PC-3 (cell line): Measurements from ENCODE around the gene PLEKHM2. TPM values are rescaled to one million over a fixed set of nuclear protein-coding genes. Genes with fewer than 3 reads are reported as not detected.

Experiments used
- ATAC-seq: fragments of 200-7000 bp; cut with Tn5 transposase; 2 replicates; pipeline ENCODE4 v1.9.1; 2020; ENCODE audit warnings: mild to moderate bottlenecking, moderate library complexity
- BruUV-seq: library from RNA; stranded (reverse); fragments of 400-500 nt; replicated peaks from 2 replicates; lab custom pipeline; 2021; lab: Mats Ljungman, UMichigan
- CTCF ChIA-PET: fragments of 300-600 bp; sonication (Branson Sonifier 250); formaldehyde crosslinking; loops from one replicate; lab custom pipeline; 2022; ENCODE audit warnings: antibody characterized with exemption; lab: Charles Lee
- POLR2A ChIA-PET: fragments of 300-600 bp; sonication (Branson Sonifier 250); formaldehyde crosslinking; loops from one replicate; lab custom pipeline; 2022; ENCODE audit warnings: antibody characterized with exemption; ENCODE audit not compliant: unreplicated experiment; lab: Charles Lee
- DNase-seq: peaks from one replicate; pipeline ENCODE4 v3.0.0-alpha.2; 2015
- H2AFZ ChIP-seq: fragments of 300-600 bp; sonication (generic); 2 replicates; pipeline ENCODE4 v1.6.0; 2016; ENCODE audit warnings: antibody characterized with exemption, low read length
- H3F3A ChIP-seq: fragments of 300-600 bp; sonication (generic); one replicate; pipeline ENCODE4 v1.6.0; 2017; ENCODE audit warnings: antibody characterized with exemption, low read length, control low read depth, mild to moderate bottlenecking; ENCODE audit not compliant: unreplicated experiment
- H3K27ac ChIP-seq: fragments of 300-600 bp; sonication (generic); 2 replicates; pipeline ENCODE4 v1.5.1; 2016; ENCODE audit warnings: mild to moderate bottlenecking, low read length
- H3K27me3 ChIP-seq: fragments of 300-600 bp; sonication (generic); 2 replicates; pipeline ENCODE4 v1.6.1; 2016; ENCODE audit warnings: low read length, mixed read lengths
- H3K36me3 ChIP-seq: fragments of 300-600 bp; sonication (generic); 2 replicates; pipeline ENCODE4 v1.6.1; 2016; ENCODE audit warnings: low read depth, mixed run types, low read length, mixed read lengths
- H3K4me1 ChIP-seq: fragments of 300-600 bp; sonication (generic); 2 replicates; pipeline ENCODE4 v1.5.1; 2016; ENCODE audit warnings: low read length; ENCODE audit not compliant: insufficient read depth
- H3K4me2 ChIP-seq: fragments of 300-600 bp; sonication (generic); 2 replicates; pipeline ENCODE4 v1.6.0; 2016; ENCODE audit warnings: low read length
- H3K4me3 ChIP-seq: fragments of 300-600 bp; sonication (generic); 2 replicates; pipeline ENCODE4 v1.5.1; 2016; ENCODE audit warnings: mild to moderate bottlenecking, low read length, mixed read lengths
- H3K79me2 ChIP-seq: fragments of 300-600 bp; sonication (generic); 2 replicates; pipeline ENCODE4 v1.6.1; 2017; ENCODE audit warnings: low read length, mixed read lengths
- H3K9ac ChIP-seq: fragments of 300-600 bp; sonication (generic); 2 replicates; pipeline ENCODE4 v1.6.0; 2016; ENCODE audit warnings: mild to moderate bottlenecking, low read length
- H3K9me2 ChIP-seq: fragments of 300-600 bp; sonication (generic); replicated peaks from 2 replicates; pipeline ENCODE4 v1.6.1; 2016; ENCODE audit warnings: mixed run types, low read length, mixed read lengths
- H3K9me3 ChIP-seq: fragments of 300-600 bp; sonication (generic); 2 replicates; pipeline ENCODE4 v1.6.1; 2016; ENCODE audit warnings: low read length, mixed read lengths
- H4K20me1 ChIP-seq: fragments of 300-600 bp; sonication (generic); 2 replicates; pipeline ENCODE4 v1.6.1; 2016; ENCODE audit warnings: low read length, mixed read lengths
- CTCF ChIP-seq: fragments of 300-600 bp; sonication (generic); conservative IDR thresholded peaks from 2 replicates; pipeline ENCODE4 v1.5.1; 2017; ENCODE audit warnings: antibody characterized with exemption, low read depth, mild to moderate bottlenecking, low read length
- EZH2 ChIP-seq: fragments of 300-600 bp; sonication (generic); IDR thresholded peaks from one replicate; pipeline ENCODE4 v1.6.1; 2017; ENCODE audit warnings: antibody characterized with exemption, mild to moderate bottlenecking, low read length; ENCODE audit not compliant: unreplicated experiment
- EZH2phosphoT487 ChIP-seq: fragments of 300-600 bp; sonication (generic); IDR thresholded peaks from 2 replicates; pipeline ENCODE4 v1.6.1; 2018; ENCODE audit warnings: mild to moderate bottlenecking, antibody characterized with exemption, low read length, borderline replicate concordance
- intact Hi-C: fragments of 100-400 bp; cut with micrococcal nuclease; formaldehyde crosslinking; loops from 2 replicates; pipeline ENCODE4 v1.9.0; 2023
- total RNA-seq: library from RNA; depleted of rRNA; stranded (reverse); fragments of >200 nt; gene quantifications from 2 replicates; pipeline ENCODE4 v1.2.3, GENCODE V29; 2014

The PLEKHM2 gene
- total RNA-seq, 1 experiment from 2014 or later, result 31.3 TPM

GRCh38 chr1:15687446-15687845 lies 3.3 kb downstream of the PLEKHM2 start:
- ChIA-PET POLR2A (no interaction called here), CTCF (no interaction called here)
- Histone ChIP-seq H3F3A (no peaks in the 10 kb centered on the region), H3K4me3 (no peak overlapping the region), H2AFZ (no peak overlapping the region), H3K9ac (no peak overlapping the region), H3K4me1 (peaks cover 9% of the 10 kb centered on the region; the same call in 1 of the 2 replicates), H3K79me2 (peaks cover 79% of the 10 kb centered on the region), H4K20me1 (0 out of 2 replicates have a peak, but pooled peaks cover 9% of the 10 kb centered on the region), H3K9me3 (no peaks in the 10 kb centered on the region), H3K27me3 (no peaks in the 10 kb centered on the region), H3K4me2 (no peak overlapping the region), H3K36me3 (no peaks in the 10 kb centered on the region; the same call in 1 of the 2 replicates), H3K27ac (no peak overlapping the region), H3K9me2 (no peaks in the 10 kb centered on the region)
- TF ChIP-seq EZH2, result no peak
- no peak for TF ChIP-seq CTCF
- no peak for TF ChIP-seq EZH2phosphoT487
- DNase-seq (no peak), ATAC-seq (no peak)
- BruUV-seq, result no TSS peak
- intact Hi-C loops, result no loop called here

GRCh38 chr1:15690317-15690716 lies 6.2 kb downstream of the PLEKHM2 start:
- POLR2A ChIA-PET, result no interaction called here
- Histone ChIP-seq H3K79me2 (peaks cover 79% of the 10 kb centered on the region), H3F3A (no peaks in the 10 kb centered on the region), H3K9ac (no peak overlapping the region), H3K27ac (no peak overlapping the region), H3K9me3 (no peaks in the 10 kb centered on the region), H4K20me1 (0 out of 2 replicates have a peak, but pooled peaks cover 9% of the 10 kb centered on the region), H3K4me1 (peaks cover 9% of the 10 kb centered on the region; the same call in 1 of the 2 replicates), H3K4me2 (no peak overlapping the region), H3K4me3 (no peak overlapping the region), H3K27me3 (no peaks in the 10 kb centered on the region), H3K9me2 (no peaks in the 10 kb centered on the region), H2AFZ (no peak overlapping the region), H3K36me3 (no peaks in the 10 kb centered on the region; the same call in 1 of the 2 replicates)
- DNase-seq (no peak), ATAC-seq (no peak)
- TF ChIP-seq EZH2, result no peak
- TF ChIP-seq CTCF, result no peak
- TF ChIP-seq EZH2phosphoT487, result no peak
- no TSS peak for BruUV-seq
- CTCF ChIA-PET, result no interaction called here
- intact Hi-C loops, result no loop called here

- CTCF ChIA-PET, result interaction anchor here (0.7 kb wide), 1 partner anchor 50 kb away, joined by 4 read pairs; no protein-coding TSS in a partner anchor
- ATAC-seq, result no peak
- no peak for DNase-seq
- Histone ChIP-seq H3K9me3 (no peaks in the 10 kb centered on the region), H3F3A (no peaks in the 10 kb centered on the region), H3K27me3 (no peaks in the 10 kb centered on the region), H3K79me2 (peaks cover 71% of the 10 kb centered on the region), H3K4me1 (no peaks in the 10 kb centered on the region), H3K9me2 (no peaks in the 10 kb centered on the region), H3K9ac (no peak overlapping the region), H3K4me3 (no peak overlapping the region), H3K27ac (no peak overlapping the region), H3K36me3 (no peaks in the 10 kb centered on the region; the same call in 1 of the 2 replicates), H3K4me2 (no peak overlapping the region), H2AFZ (no peak overlapping the region), H4K20me1 (no peaks in the 10 kb centered on the region)
- TF ChIP-seq EZH2 (no peak), CTCF (no peak), EZH2phosphoT487 (no peak)
- BruUV-seq, result no TSS peak
- POLR2A ChIA-PET, result no interaction called here
- intact Hi-C loops, result no loop called here
Observed at GRCh38 chr1:15691434-15692032, 7.4 kb downstream of the PLEKHM2 start.
